SKM-1 (cell line): ENCODE results near the gene HS3ST3A1.

ENCODE experiments used
- DNase-seq: peaks from one replicate; lab custom pipeline; 2025; ENCODE audit not compliant: unreplicated experiment; lab: John Stamatoyannopoulos, UW

Gene HS3ST3A1

GRCh38 chr17:13598353-13599167 lies 3.2 kb downstream of the HS3ST3A1 start:
- DNase-seq: no peak

GRCh38 chr17:13597723-13598347 lies 3.9 kb downstream of the HS3ST3A1 start:
- DNase-seq: peak; percentile 10

GRCh38 chr17:13596241-13596923 lies 5.3 kb downstream of the HS3ST3A1 start:
- DNase-seq: no peak

GRCh38 chr17:13595599-13595899 lies 6.2 kb downstream of the HS3ST3A1 start:
- no peak for DNase-seq

GRCh38 chr17:13594762-13595598 lies 6.7 kb downstream of the HS3ST3A1 start:
- DNase-seq: peak; percentile 77

GRCh38 chr17:13594310-13594709 lies 7.4 kb downstream of the HS3ST3A1 start:
- DNase-seq: no peak

GRCh38 chr17:13593757-13594156 lies 8.0 kb downstream of the HS3ST3A1 start:
- no peak for DNase-seq

- no peak for DNase-seq
Measured at GRCh38 chr17:13593021-13593751, 8.5 kb downstream of the HS3ST3A1 start.

- no peak for DNase-seq
Measured at GRCh38 chr17:13592427-13592826, 9.3 kb downstream of the HS3ST3A1 start.

GRCh38 chr17:13590441-13590840 lies 11.3 kb downstream of the HS3ST3A1 start:
- no peak for DNase-seq

GRCh38 chr17:13589658-13590057 lies 12.1 kb downstream of the HS3ST3A1 start:
- no peak for DNase-seq

- no peak for DNase-seq
Measured at GRCh38 chr17:13587487-13588338, 14.0 kb downstream of the HS3ST3A1 start.

- no peak for DNase-seq
Measured at GRCh38 chr17:13584701-13585080, 17.0 kb downstream of the HS3ST3A1 start.

GRCh38 chr17:13583996-13584700 lies 17.6 kb downstream of the HS3ST3A1 start:
- no peak for DNase-seq

GRCh38 chr17:13582776-13583547 lies 18.8 kb downstream of the HS3ST3A1 start:
- DNase-seq: no peak

- DNase-seq: no peak
Measured at GRCh38 chr17:13581925-13582324, 19.8 kb downstream of the HS3ST3A1 start.

- DNase-seq: no peak
Measured at GRCh38 chr17:13580790-13581189, 20.9 kb downstream of the HS3ST3A1 start.
